Chondrocyte (in vitro differentiated cells): ENCODE results near the gene EHMT1. TPM values are rescaled to one million over a fixed set of nuclear protein-coding genes. Genes with fewer than 3 reads are reported as not detected.

Experiments
- DNase-seq: peaks from one replicate; pipeline ENCODE4 v3.0.0; 2021; ENCODE audit warnings: mixed read lengths, low spot score
- H3K27ac Mint-ChIP-seq: one replicate; pipeline ENCODE4 v1.8.0; 2021; ENCODE audit warnings: mild to moderate bottlenecking, moderate library complexity, mixed read lengths; ENCODE audit not compliant: unreplicated experiment
- H3K27me3 Mint-ChIP-seq: 2 replicates; pipeline ENCODE4 v1.8.0; 2021; ENCODE audit warnings: low read depth, mixed read lengths
- H3K36me3 Mint-ChIP-seq: 2 replicates; pipeline ENCODE4 v1.8.0; 2021; ENCODE audit warnings: low read depth, mixed read lengths
- H3K4me1 Mint-ChIP-seq: 2 replicates; pipeline ENCODE4 v1.8.0; 2021; ENCODE audit warnings: low read depth, mild to moderate bottlenecking, mixed read lengths
- H3K4me3 Mint-ChIP-seq: one replicate; pipeline ENCODE4 v1.8.0; 2021; ENCODE audit warnings: mild to moderate bottlenecking, moderate library complexity, mixed read lengths; ENCODE audit not compliant: unreplicated experiment
- H3K9me3 Mint-ChIP-seq: 2 replicates; pipeline ENCODE4 v1.8.0; 2021; ENCODE audit warnings: low read depth, mixed read lengths
- total RNA-seq: library from RNA; stranded (reverse); gene quantifications from 3 replicates; pipeline ENCODE4 v1.2.1, GENCODE V29; 2021
- TF ChIP-seq, protein P1 (sequence below): fragments of 200-600 bp; sonication (generic); IDR thresholded peaks from 2 replicates; pipeline ENCODE4 v1.5.0; 2021; ENCODE audit warnings: antibody characterized with exemption, mild to moderate bottlenecking, moderate library complexity

Gene EHMT1
- total RNA-seq, 1 donor from 2014 or later: 61.0 TPM

DNA sequence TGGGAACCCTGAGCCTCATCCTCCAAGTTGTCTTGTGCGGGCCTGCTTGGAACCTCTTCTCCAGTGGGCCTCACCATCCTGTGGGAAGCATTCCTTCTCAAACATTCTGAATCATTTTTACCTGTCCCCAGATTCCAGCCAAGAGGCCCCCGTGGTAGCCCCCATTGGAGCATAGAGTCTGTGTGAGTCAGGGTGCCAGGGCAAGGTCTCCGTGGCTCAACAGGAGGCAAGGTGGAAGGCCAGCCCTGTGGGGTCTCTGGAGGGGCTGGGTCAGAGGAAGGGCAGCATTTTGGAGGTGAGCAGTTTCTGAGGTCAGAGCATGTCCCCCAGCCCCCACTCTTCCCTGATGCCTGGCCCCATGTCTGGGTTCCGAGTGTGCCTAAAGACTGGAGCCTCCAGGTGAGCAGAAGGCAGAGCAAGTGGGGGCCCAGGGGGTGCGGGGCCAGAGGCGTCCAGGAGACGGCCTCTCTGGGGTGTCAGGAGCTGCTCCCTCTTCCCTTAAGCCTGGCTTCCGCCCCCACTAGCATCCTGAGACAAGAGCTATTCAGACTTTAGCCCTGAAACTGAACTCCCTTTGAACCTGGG lies 260.9 kb downstream of the EHMT1 start:
- Mint-ChIP-seq H3K9me3 (no peaks in the 10 kb centered on the region), H3K4me3 (peak overlapping the region; percentile 6), H3K27me3 (peaks cover 23% of the 10 kb centered on the region), H3K36me3 (no peaks in the 10 kb centered on the region), H3K27ac (no peak overlapping the region), H3K4me1 (peaks cover 2% of the 10 kb centered on the region)
- TF ChIP-seq, protein P1, sequence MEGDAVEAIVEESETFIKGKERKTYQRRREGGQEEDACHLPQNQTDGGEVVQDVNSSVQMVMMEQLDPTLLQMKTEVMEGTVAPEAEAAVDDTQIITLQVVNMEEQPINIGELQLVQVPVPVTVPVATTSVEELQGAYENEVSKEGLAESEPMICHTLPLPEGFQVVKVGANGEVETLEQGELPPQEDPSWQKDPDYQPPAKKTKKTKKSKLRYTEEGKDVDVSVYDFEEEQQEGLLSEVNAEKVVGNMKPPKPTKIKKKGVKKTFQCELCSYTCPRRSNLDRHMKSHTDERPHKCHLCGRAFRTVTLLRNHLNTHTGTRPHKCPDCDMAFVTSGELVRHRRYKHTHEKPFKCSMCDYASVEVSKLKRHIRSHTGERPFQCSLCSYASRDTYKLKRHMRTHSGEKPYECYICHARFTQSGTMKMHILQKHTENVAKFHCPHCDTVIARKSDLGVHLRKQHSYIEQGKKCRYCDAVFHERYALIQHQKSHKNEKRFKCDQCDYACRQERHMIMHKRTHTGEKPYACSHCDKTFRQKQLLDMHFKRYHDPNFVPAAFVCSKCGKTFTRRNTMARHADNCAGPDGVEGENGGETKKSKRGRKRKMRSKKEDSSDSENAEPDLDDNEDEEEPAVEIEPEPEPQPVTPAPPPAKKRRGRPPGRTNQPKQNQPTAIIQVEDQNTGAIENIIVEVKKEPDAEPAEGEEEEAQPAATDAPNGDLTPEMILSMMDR: no peak
- DNase-seq: no peak

DNA sequence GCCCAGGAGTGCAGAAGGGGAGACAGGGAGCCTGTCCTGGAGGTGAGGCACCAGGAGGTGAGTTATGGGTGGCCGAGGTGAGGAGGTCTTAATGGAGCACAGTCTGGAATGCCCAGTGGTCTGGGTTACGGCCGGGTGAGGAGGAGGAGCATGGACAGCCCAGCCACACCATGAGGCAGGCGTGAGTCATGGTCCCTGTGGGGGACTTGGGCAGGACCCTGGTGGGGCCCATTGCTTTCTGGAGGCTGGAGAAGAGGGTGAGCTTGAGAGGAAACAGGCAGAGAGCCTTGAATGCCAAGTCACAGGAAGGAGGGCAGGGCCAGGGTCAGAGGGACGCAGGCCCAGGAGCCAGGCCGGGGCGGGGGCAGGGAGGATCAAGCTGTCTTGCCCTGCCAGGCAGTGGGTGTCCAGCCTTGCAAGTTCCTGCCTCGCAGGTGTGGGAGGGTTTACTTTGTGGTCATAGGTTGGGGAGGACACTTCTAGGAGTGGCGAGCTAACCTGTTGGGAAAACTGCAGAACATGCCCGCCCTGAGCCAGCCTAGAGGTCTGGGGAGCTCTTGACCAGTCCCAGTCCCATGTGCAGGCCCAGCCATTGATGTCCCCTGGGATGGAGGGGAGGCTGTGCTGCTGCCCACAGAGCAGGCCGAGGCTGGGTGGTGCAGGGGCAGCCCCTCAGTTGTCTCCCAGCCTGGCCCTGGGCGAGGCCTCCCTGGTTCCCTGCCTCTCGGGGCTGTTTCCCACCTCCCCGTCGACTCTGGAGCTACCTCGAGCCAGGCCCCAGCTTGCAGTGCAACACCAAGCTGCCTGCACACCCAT lies 261.6 kb downstream of the EHMT1 start:
- Mint-ChIP-seq H3K36me3 (no peaks in the 10 kb centered on the region), H3K9me3 (no peaks in the 10 kb centered on the region), H3K4me3 (no peak overlapping the region), H3K27me3 (peaks cover 18% of the 10 kb centered on the region), H3K27ac (no peak overlapping the region), H3K4me1 (peaks cover 2% of the 10 kb centered on the region)
- TF ChIP-seq, protein P1: no peak
- no peak for DNase-seq

DNA sequence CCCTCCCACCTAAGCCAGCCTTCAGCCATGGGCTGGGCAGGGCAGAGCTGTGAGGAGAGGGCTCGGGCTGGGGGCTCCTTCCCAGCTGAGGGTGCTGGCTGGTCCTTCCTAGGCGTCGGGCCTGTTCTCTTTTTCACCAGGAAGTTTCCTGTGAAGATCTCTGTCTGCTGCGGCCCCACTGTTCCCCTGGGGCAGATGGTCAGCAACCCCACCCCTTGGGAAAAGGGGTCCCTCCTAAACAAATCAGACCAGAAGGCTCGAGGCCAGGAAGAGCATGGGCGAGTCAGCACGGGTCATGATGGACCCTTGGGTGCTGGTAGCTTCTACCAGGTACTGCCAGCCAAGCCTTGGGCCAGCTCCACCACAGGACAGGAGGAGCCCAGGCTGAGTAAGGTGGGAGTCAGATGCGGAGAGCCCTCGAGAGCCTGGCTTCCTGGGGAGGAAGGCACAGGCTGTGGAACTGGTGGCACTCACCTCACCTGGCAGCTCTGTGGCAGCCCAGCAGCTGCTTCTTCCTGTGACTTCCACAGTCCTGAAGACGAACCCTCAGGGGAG lies 262.2 kb downstream of the EHMT1 start:
- peaks cover 2% of the 10 kb centered on the region for H3K4me1 Mint-ChIP-seq
- no peaks in the 10 kb centered on the region for H3K9me3 Mint-ChIP-seq
- no peaks in the 10 kb centered on the region for H3K36me3 Mint-ChIP-seq
- TF ChIP-seq, protein P1: no peak
- DNase-seq: no peak
- H3K27ac Mint-ChIP-seq: no peak overlapping the region
- peaks cover 13% of the 10 kb centered on the region for H3K27me3 Mint-ChIP-seq
- no peak overlapping the region for H3K4me3 Mint-ChIP-seq

DNA sequence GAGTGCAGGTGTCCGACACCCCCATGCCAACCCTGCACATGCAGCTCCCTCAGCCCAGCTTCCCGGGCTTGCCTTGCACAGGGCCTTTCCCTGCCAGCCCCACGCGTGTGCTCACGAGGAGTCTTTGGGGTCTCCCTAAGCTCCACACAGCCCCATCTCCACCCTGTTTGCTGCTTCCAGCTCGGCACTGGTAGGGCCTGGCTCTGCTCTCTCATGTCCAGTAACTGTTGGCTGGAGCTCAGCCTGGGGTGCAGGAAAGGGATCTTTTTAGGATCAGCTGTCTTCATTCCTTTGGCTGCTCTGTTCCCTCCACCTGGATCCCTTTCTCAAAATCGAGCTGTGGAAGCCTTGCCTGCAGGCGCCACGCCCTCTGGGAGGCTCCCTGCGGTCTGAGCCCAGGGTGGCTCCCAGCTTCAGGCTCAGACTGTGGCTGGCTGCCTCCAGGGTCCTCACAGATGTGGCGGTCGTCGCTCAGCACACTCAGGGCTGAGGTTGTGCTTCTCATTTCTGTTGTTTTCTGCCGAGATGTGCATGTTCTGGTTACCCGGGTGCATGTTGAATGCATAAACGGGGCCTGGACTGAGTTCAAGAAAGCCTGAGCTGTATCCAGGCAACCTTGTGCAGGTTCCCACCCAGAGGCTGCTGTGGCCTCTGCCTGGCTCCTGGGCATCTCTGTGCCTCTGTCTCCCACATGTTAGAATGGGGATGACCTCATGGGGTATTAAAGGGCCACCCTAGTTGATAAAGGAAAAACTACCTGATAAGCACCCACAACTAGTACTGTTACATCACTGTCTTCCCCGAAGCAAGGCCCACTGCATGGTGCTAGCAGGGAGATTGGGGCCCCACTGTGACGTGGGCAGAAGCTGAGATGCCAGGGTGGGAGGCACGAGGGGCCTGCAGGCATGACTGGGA lies 263.0 kb downstream of the EHMT1 start:
- H3K9me3 Mint-ChIP-seq: no peaks in the 10 kb centered on the region
- no peak for DNase-seq

More for the DNA sequence above, 263.0 kb downstream of the EHMT1 start:
- Mint-ChIP-seq H3K4me1 (no peaks in the 10 kb centered on the region), H3K4me3 (no peak overlapping the region), H3K36me3 (no peaks in the 10 kb centered on the region), H3K27me3 (peaks cover 8% of the 10 kb centered on the region), H3K27ac (no peak overlapping the region)
- TF ChIP-seq, protein P1: no peak
